T follicular helper cell (primary cell): Measurements from ENCODE around the gene MYEF2.

ENCODE experiments used
- DNase-seq: peaks from one replicate; pipeline ENCODE4 v3.0.0-alpha.2; 2020; ENCODE audit warnings: low read depth

The MYEF2 gene

GRCh38 chr15:48086576-48086975, 91.5 kb downstream of the MYEF2 start:
- DNase-seq = no peak

- no peak for DNase-seq
Observed at GRCh38 chr15:48086133-48086532, 92.0 kb downstream of the MYEF2 start.

GRCh38 chr15:48085591-48085930, 92.5 kb downstream of the MYEF2 start:
- DNase-seq = no peak

GRCh38 chr15:48084759-48085590, 93.1 kb downstream of the MYEF2 start:
- DNase-seq = no peak
